ENCODE measurements around the gene KRT13. TPM values are rescaled to one million over a fixed set of nuclear protein-coding genes. Genes with fewer than 3 reads are reported as not detected.

Gene KRT13
- total and polyA plus RNA-seq, 2 experiments from 2014 or later, result not detected

GRCh38 chr17:41547921-41548843 is 42.8 kb upstream of the KRT13 start (continued):
- TF ChIP-seq, protein P1, sequence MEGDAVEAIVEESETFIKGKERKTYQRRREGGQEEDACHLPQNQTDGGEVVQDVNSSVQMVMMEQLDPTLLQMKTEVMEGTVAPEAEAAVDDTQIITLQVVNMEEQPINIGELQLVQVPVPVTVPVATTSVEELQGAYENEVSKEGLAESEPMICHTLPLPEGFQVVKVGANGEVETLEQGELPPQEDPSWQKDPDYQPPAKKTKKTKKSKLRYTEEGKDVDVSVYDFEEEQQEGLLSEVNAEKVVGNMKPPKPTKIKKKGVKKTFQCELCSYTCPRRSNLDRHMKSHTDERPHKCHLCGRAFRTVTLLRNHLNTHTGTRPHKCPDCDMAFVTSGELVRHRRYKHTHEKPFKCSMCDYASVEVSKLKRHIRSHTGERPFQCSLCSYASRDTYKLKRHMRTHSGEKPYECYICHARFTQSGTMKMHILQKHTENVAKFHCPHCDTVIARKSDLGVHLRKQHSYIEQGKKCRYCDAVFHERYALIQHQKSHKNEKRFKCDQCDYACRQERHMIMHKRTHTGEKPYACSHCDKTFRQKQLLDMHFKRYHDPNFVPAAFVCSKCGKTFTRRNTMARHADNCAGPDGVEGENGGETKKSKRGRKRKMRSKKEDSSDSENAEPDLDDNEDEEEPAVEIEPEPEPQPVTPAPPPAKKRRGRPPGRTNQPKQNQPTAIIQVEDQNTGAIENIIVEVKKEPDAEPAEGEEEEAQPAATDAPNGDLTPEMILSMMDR (conservative IDR thresholded peaks at IDR 0.05; ENCODE audit: low read depth in 2 of 2), result no peak
- TF ChIP-seq ZNF331 (CRISPR knock-in tag; IDR thresholded peaks at IDR 0.05; ENCODE audit: low read depth) (no peak), ETS1 (IDR thresholded peaks at IDR 0.05) (no peak), ZNF114 (CRISPR knock-in tag; IDR thresholded peaks at IDR 0.05) (no peak), NANOG (IDR thresholded peaks at IDR 0.05; ENCODE audit: borderline replicate concordance) (no peak)
- TF ChIP-seq, protein P2, sequence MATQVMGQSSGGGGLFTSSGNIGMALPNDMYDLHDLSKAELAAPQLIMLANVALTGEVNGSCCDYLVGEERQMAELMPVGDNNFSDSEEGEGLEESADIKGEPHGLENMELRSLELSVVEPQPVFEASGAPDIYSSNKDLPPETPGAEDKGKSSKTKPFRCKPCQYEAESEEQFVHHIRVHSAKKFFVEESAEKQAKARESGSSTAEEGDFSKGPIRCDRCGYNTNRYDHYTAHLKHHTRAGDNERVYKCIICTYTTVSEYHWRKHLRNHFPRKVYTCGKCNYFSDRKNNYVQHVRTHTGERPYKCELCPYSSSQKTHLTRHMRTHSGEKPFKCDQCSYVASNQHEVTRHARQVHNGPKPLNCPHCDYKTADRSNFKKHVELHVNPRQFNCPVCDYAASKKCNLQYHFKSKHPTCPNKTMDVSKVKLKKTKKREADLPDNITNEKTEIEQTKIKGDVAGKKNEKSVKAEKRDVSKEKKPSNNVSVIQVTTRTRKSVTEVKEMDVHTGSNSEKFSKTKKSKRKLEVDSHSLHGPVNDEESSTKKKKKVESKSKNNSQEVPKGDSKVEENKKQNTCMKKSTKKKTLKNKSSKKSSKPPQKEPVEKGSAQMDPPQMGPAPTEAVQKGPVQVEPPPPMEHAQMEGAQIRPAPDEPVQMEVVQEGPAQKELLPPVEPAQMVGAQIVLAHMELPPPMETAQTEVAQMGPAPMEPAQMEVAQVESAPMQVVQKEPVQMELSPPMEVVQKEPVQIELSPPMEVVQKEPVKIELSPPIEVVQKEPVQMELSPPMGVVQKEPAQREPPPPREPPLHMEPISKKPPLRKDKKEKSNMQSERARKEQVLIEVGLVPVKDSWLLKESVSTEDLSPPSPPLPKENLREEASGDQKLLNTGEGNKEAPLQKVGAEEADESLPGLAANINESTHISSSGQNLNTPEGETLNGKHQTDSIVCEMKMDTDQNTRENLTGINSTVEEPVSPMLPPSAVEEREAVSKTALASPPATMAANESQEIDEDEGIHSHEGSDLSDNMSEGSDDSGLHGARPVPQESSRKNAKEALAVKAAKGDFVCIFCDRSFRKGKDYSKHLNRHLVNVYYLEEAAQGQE (IDR thresholded peaks at IDR 0.05; ENCODE audit: unreplicated experiment), result no peak

- H3K27ac Mint-ChIP-seq, result no peak overlapping the region
- H3K36me3 Mint-ChIP-seq (ENCODE audit: low read depth), result no peaks in the 10 kb centered on the region
- no peaks in the 10 kb centered on the region for H3K36me3 ChIP-seq (ENCODE audit: insufficient read depth)
- H4K20me1 ChIP-seq (replicated peaks; ENCODE audit: insufficient read depth), result no peaks in the 10 kb centered on the region
- DNase-seq (ENCODE audit: low spot score) (no peak), ATAC-seq (no peak)
- no peak overlapping the region for H3K4me3 Mint-ChIP-seq
- H3K9me2 ChIP-seq (ENCODE audit: insufficient read depth), result no peaks in the 10 kb centered on the region
- no peak overlapping the region for H3K4me2 ChIP-seq
- H3K27me3 ChIP-seq (ENCODE audit: insufficient read depth), result no peaks in the 10 kb centered on the region
- H3K27ac ChIP-seq (ENCODE audit: low read depth), result no peak overlapping the region
- no peak overlapping the region for H3K4me3 ChIP-seq
- H3K27me3 Mint-ChIP-seq (ENCODE audit: insufficient read depth, low read depth, poor library complexity), result peaks cover 28% of the 10 kb centered on the region
- H3K79me2 ChIP-seq (replicated peaks; ENCODE audit: insufficient read depth), result no peaks in the 10 kb centered on the region
- H3K9me3 Mint-ChIP-seq, result peaks cover 7% of the 10 kb centered on the region
- peaks cover 16% of the 10 kb centered on the region for H3K4me1 ChIP-seq (ENCODE audit: insufficient read depth)
- no peaks in the 10 kb centered on the region for H3F3A ChIP-seq (replicated peaks; ENCODE audit: low read depth)
- peak overlapping the region; percentile 56; the same call in 1 of the 2 replicates for H2AFZ ChIP-seq
- H3K4me1 Mint-ChIP-seq, result peaks cover 22% of the 10 kb centered on the region
- TF ChIP-seq CREB1 (CRISPR knock-in tag; IDR thresholded peaks at IDR 0.05; ENCODE audit: low read depth) (no peak), STAT1 (IDR thresholded peaks at IDR 0.05; ENCODE audit: unreplicated experiment) (no peak), POLR2AphosphoS5 (IDR thresholded peaks at IDR 0.05; ENCODE audit: low read depth) (no peak), EZH2 (IDR thresholded peaks at IDR 0.05; ENCODE audit: low read depth, unreplicated experiment) (no peak), JUNB (IDR thresholded peaks at IDR 0.05; ENCODE audit: unreplicated experiment) (no peak), NANOG (IDR thresholded peaks at IDR 0.05; ENCODE audit: borderline replicate concordance) (no peak), ZNF331 (CRISPR knock-in tag; IDR thresholded peaks at IDR 0.05; ENCODE audit: low read depth) (no peak)
- TF ChIP-seq, protein P1 (conservative IDR thresholded peaks at IDR 0.05; ENCODE audit: low read depth in 2 of 2), result no peak
Measured at GRCh38 chr17:41547378-41547841, 42.0 kb upstream of the KRT13 start.
